Measurements from ENCODE around the gene TFR2. TPM values are rescaled to one million over a fixed set of nuclear protein-coding genes. Genes with fewer than 3 reads are reported as not detected.

Gene TFR2
- total RNA-seq, 1 experiment from 2014 or later = not detected

GRCh38 chr7:100678291-100678984 lies 37.1 kb upstream of the TFR2 start:
- Mint-ChIP-seq H3K4me1 (ENCODE audit: insufficient read depth, unreplicated experiment) (peaks cover 12% of the 10 kb centered on the region), H3K9me3 (ENCODE audit: unreplicated experiment) (no peaks in the 10 kb centered on the region), H3K27me3 (ENCODE audit: insufficient read depth, unreplicated experiment) (no peaks in the 10 kb centered on the region), H3K36me3 (ENCODE audit: insufficient read depth, unreplicated experiment) (peaks cover 45% of the 10 kb centered on the region), H3K27ac (ENCODE audit: low read depth, unreplicated experiment) (no peak overlapping the region), H3K4me3 (ENCODE audit: unreplicated experiment) (peak overlapping the region; percentile 6)
- intact Hi-C loops (cut with micrococcal nuclease) = no loop called here
- no peak for TF ChIP-seq CTCF (IDR thresholded peaks at IDR 0.05; ENCODE audit: unreplicated experiment)
- TSS peak; percentile 71 for BruUV-seq (replicated peaks)
- POLR2A ChIA-PET = interaction anchor here (0.9 to 5.0 kb wide), 4 partner anchors 11 to 242 kb away, joined by 3 to 25 read pairs (median 3); partner anchors contain the start of genes GIGYF1, POP7 and PPP1R35
- CTCF ChIA-PET = interaction anchor here (0.5 to 10.0 kb wide), 4 partner anchors 13 to 115 kb away, joined by 3 to 103 read pairs (median 4); no protein-coding TSS in a partner anchor
- DNase-seq (ENCODE audit: unreplicated experiment) = no peak

GRCh38 chr7:100677308-100678267 lies 36.2 kb upstream of the TFR2 start:
- POLR2A ChIA-PET = interaction anchor here (0.7 to 5.0 kb wide), 6 partner anchors 10 to 241 kb away, joined by 3 to 25 read pairs (median 4); partner anchors contain the start of genes GIGYF1, POP7 and PPP1R35
- intact Hi-C loops (cut with micrococcal nuclease) = no loop called here
- H3K4me3 Mint-ChIP-seq (ENCODE audit: unreplicated experiment) = peak overlapping the region; percentile 6
- H3K36me3 Mint-ChIP-seq (ENCODE audit: insufficient read depth, unreplicated experiment) = peaks cover 45% of the 10 kb centered on the region
- no peak for TF ChIP-seq CTCF (IDR thresholded peaks at IDR 0.05; ENCODE audit: unreplicated experiment)
- H3K27ac Mint-ChIP-seq (ENCODE audit: low read depth, unreplicated experiment) = no peak overlapping the region
- no peak for DNase-seq (ENCODE audit: unreplicated experiment)
- no peaks in the 10 kb centered on the region for H3K9me3 Mint-ChIP-seq (ENCODE audit: unreplicated experiment)
- CTCF ChIA-PET = interaction anchor here (0.5 to 10.0 kb wide), 4 partner anchors 14 to 150 kb away, joined by 3 to 103 read pairs (median 3); partner anchors contain the start of gene EPHB4
- no TSS peak for BruUV-seq (replicated peaks)
- H3K4me1 Mint-ChIP-seq (ENCODE audit: insufficient read depth, unreplicated experiment) = peaks cover 12% of the 10 kb centered on the region
- H3K27me3 Mint-ChIP-seq (ENCODE audit: insufficient read depth, unreplicated experiment) = no peaks in the 10 kb centered on the region

GRCh38 chr7:100676501-100677306 lies 35.4 kb upstream of the TFR2 start:
- DNase-seq (ENCODE audit: unreplicated experiment) = no peak
- no peaks in the 10 kb centered on the region for H3K27me3 Mint-ChIP-seq (ENCODE audit: insufficient read depth, unreplicated experiment)
- BruUV-seq (replicated peaks) = no TSS peak
- peaks cover 45% of the 10 kb centered on the region for H3K36me3 Mint-ChIP-seq (ENCODE audit: insufficient read depth, unreplicated experiment)
- TF ChIP-seq CTCF (IDR thresholded peaks at IDR 0.05; ENCODE audit: unreplicated experiment) = no peak
- no peak overlapping the region for H3K27ac Mint-ChIP-seq (ENCODE audit: low read depth, unreplicated experiment)
- H3K4me3 Mint-ChIP-seq (ENCODE audit: unreplicated experiment) = peak overlapping the region; percentile 76
- CTCF ChIA-PET = interaction anchor here (0.6 to 10.0 kb wide), 4 partner anchors 15 to 151 kb away, joined by 3 to 103 read pairs (median 3); partner anchors contain the start of gene EPHB4
- no peaks in the 10 kb centered on the region for H3K9me3 Mint-ChIP-seq (ENCODE audit: unreplicated experiment)
- intact Hi-C loops (cut with micrococcal nuclease) = no loop called here
- H3K4me1 Mint-ChIP-seq (ENCODE audit: insufficient read depth, unreplicated experiment) = peaks cover 12% of the 10 kb centered on the region
- POLR2A ChIA-PET = interaction anchor here (0.7 to 5.0 kb wide), 5 partner anchors 16 to 240 kb away, joined by 3 to 25 read pairs (median 4); partner anchors contain the start of genes GIGYF1 and PPP1R35

Data from MCF 10A (cell line).